Measurements from ENCODE around the gene BSG. TPM values are rescaled to one million over a fixed set of nuclear protein-coding genes. Genes with fewer than 3 reads are reported as not detected.

The BSG gene
- total and polyA plus RNA-seq, 2 experiments from 2014 or later, result 957 to 973 TPM

DNA sequence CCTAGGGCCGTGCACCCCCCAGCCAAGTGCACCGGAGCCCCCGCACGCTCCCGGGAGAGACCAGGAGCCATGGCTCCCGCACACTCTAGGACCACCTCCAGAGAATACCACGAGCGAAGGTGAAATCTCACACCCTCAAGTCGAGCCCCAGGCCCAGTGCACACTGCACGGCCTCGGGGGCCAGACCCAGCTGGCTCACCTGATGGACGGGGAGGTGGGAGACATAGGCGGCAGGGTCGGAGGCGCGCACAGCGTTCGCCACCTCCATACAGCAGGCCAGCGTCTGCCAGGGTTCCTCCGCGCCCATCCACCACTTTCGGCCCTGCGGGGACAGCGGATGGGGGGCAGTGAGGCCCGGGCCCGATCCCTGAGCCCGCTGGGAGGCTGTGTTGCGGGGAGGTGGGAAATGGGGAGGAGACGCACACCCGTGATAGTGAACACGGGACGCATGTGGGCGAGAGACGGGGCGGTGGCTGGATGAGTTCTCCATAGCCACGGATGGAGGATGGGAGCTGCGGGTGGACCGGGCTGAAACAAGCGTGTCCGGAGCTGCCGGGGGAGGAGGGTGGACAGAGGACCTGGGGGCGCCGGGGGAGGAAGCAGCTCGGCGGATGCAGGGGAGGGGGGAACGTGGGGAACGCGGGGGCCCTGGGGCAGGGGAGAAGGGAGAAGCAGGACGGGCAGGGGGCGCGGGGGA is 47.9 kb downstream of the BSG start:
- H3K9me2 ChIP-seq (ENCODE audit: insufficient read depth), result no peaks in the 10 kb centered on the region
- Mint-ChIP-seq H3K9me3 (no peaks in the 10 kb centered on the region), H3K4me3 (no peak overlapping the region), H3K36me3 (ENCODE audit: low read depth) (peaks cover 43% of the 10 kb centered on the region), H3K27ac (no peak overlapping the region), H3K4me1 (peaks cover 3% of the 10 kb centered on the region; the same call in 2 of the 3 replicates), H3K27me3 (ENCODE audit: insufficient read depth, low read depth, poor library complexity) (peaks cover 6% of the 10 kb centered on the region)
- H4K20me1 ChIP-seq (replicated peaks; ENCODE audit: insufficient read depth), result peaks cover 4% of the 10 kb centered on the region; the same call in 1 of the 2 replicates
- H3K4me3 ChIP-seq, result no peak overlapping the region
- TF ChIP-seq JUNB (IDR thresholded peaks at IDR 0.05; ENCODE audit: unreplicated experiment) (no peak), ZNF331 (CRISPR knock-in tag; IDR thresholded peaks at IDR 0.05; ENCODE audit: low read depth) (no peak), CTCF (conservative IDR thresholded peaks at IDR 0.05; ENCODE audit: low read depth in 2 of 2) (no peak), EZH2phosphoT487 (IDR thresholded peaks at IDR 0.05; ENCODE audit: unreplicated experiment) (no peak), CREB1 (CRISPR knock-in tag; IDR thresholded peaks at IDR 0.05; ENCODE audit: low read depth) (no peak), ZNF114 (CRISPR knock-in tag; IDR thresholded peaks at IDR 0.05) (no peak), ETS1 (IDR thresholded peaks at IDR 0.05) (no peak), STAT1 (IDR thresholded peaks at IDR 0.05; ENCODE audit: unreplicated experiment) (no peak), NANOG (IDR thresholded peaks at IDR 0.05; ENCODE audit: borderline replicate concordance) (no peak), EZH2 (IDR thresholded peaks at IDR 0.05; ENCODE audit: low read depth, unreplicated experiment) (no peak), REST (IDR thresholded peaks at IDR 0.05; ENCODE audit: unreplicated experiment) (no peak), POLR2AphosphoS5 (IDR thresholded peaks at IDR 0.05; ENCODE audit: low read depth) (no peak)
- TF ChIP-seq, protein P1, sequence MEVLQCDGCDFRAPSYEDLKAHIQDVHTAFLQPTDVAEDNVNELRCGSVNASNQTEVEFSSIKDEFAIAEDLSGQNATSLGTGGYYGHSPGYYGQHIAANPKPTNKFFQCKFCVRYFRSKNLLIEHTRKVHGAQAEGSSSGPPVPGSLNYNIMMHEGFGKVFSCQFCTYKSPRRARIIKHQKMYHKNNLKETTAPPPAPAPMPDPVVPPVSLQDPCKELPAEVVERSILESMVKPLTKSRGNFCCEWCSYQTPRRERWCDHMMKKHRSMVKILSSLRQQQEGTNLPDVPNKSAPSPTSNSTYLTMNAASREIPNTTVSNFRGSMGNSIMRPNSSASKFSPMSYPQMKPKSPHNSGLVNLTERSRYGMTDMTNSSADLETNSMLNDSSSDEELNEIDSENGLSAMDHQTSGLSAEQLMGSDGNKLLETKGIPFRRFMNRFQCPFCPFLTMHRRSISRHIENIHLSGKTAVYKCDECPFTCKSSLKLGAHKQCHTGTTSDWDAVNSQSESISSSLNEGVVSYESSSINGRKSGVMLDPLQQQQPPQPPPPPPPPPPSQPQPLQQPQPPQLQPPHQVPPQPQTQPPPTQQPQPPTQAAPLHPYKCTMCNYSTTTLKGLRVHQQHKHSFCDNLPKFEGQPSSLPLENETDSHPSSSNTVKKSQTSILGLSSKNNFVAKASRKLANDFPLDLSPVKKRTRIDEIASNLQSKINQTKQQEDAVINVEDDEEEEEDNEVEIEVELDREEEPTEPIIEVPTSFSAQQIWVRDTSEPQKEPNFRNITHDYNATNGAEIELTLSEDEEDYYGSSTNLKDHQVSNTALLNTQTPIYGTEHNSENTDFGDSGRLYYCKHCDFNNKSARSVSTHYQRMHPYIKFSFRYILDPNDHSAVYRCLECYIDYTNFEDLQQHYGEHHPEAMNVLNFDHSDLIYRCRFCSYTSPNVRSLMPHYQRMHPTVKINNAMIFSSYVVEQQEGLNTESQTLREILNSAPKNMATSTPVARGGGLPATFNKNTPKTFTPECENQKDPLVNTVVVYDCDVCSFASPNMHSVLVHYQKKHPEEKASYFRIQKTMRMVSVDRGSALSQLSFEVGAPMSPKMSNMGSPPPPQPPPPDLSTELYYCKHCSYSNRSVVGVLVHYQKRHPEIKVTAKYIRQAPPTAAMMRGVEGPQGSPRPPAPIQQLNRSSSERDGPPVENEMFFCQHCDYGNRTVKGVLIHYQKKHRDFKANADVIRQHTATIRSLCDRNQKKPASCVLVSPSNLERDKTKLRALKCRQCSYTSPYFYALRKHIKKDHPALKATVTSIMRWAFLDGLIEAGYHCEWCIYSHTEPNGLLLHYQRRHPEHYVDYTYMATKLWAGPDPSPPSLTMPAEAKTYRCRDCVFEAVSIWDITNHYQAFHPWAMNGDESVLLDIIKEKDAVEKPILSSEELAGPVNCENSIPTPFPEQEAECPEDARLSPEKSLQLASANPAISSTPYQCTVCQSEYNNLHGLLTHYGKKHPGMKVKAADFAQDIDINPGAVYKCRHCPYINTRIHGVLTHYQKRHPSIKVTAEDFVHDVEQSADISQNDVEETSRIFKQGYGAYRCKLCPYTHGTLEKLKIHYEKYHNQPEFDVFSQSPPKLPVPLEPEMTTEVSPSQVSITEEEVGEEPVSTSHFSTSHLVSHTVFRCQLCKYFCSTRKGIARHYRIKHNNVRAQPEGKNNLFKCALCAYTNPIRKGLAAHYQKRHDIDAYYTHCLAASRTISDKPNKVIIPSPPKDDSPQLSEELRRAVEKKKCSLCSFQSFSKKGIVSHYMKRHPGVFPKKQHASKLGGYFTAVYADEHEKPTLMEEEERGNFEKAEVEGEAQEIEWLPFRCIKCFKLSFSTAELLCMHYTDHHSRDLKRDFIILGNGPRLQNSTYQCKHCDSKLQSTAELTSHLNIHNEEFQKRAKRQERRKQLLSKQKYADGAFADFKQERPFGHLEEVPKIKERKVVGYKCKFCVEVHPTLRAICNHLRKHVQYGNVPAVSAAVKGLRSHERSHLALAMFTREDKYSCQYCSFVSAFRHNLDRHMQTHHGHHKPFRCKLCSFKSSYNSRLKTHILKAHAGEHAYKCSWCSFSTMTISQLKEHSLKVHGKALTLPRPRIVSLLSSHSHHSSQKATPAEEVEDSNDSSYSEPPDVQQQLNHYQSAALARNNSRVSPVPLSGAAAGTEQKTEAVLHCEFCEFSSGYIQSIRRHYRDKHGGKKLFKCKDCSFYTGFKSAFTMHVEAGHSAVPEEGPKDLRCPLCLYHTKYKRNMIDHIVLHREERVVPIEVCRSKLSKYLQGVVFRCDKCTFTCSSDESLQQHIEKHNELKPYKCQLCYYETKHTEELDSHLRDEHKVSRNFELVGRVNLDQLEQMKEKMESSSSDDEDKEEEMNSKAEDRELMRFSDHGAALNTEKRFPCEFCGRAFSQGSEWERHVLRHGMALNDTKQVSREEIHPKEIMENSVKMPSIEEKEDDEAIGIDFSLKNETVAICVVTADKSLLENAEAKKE (CRISPR knock-in tag; IDR thresholded peaks at IDR 0.05), result no peak
- ATAC-seq (no peak), DNase-seq (ENCODE audit: low spot score) (no peak)
- no peak overlapping the region for H3K4me2 ChIP-seq
- 0 out of 2 replicates have a peak, but pooled peaks cover 5% of the 10 kb centered on the region for H3F3A ChIP-seq (replicated peaks; ENCODE audit: low read depth)
- H3K36me3 ChIP-seq (ENCODE audit: insufficient read depth), result no peaks in the 10 kb centered on the region
- H3K27ac ChIP-seq (ENCODE audit: low read depth), result no peak overlapping the region
- H3K4me1 ChIP-seq (ENCODE audit: insufficient read depth), result no peaks in the 10 kb centered on the region
- no peak overlapping the region for H2AFZ ChIP-seq
- no peaks in the 10 kb centered on the region for H3K27me3 ChIP-seq (ENCODE audit: insufficient read depth)
- H3K79me2 ChIP-seq (replicated peaks; ENCODE audit: insufficient read depth), result no peaks in the 10 kb centered on the region
